ENCODE data around the gene RAB11A.
"Not testable (repeated sequence)": the region's sequence is repeated elsewhere in the genome, so short reads cannot be mapped to it uniquely, and the experiment has no call there.

RAB11A gene

DNA sequence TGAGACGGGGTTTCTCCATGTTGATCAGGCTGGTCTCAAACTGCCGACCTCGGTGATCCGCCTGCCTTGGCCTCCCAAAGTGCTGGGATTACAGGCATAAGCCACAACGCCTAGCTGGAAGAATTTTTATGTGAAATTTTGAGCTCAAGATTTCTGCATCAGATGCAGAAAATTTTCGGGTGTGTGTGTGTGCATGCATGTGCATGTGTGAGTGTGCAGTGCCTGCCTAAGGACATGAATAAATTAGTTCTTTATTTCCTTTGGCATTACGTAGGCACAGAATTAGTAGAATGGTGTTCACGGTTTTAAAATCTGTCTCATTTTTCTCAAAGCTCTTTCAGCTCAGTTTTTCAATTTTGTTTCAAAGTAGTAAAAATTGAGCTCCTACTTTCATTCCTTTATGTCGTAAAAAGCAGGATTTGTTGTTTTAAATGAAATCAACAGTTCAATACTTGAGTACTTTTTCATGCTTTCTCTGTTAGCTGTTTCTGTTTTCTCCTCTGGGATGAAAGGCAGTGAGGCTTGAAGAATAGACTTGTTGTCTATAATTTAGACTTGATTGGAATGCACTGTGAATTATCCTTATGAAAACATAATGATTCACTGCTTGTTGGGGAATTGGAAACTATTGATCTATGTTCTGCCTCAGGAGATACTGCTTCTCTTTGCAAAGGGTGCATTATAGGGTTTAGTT, 23.3 kb upstream of the RAB11A start:
- no peak for DNase-seq

DNA sequence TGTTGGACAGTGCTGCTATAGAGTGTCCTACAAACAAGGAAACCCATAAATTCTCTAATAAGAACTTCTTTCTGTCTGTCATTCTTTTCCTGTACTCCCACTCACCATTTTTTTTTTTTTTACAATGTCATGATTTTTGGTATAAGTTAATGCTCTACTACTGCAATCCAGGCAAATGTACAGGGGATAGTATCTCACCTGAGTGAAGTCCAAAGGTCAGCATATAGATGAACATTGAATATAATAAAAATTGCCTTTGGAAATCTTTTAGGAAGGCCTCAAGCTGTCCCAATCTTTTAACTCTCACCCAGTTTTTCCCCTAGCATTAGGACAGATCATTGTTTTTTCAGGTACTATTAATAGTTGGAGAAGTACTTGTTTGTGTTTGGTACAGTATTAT, 21.3 kb upstream of the RAB11A start:
- DNase-seq: peak; percentile 13

DNA sequence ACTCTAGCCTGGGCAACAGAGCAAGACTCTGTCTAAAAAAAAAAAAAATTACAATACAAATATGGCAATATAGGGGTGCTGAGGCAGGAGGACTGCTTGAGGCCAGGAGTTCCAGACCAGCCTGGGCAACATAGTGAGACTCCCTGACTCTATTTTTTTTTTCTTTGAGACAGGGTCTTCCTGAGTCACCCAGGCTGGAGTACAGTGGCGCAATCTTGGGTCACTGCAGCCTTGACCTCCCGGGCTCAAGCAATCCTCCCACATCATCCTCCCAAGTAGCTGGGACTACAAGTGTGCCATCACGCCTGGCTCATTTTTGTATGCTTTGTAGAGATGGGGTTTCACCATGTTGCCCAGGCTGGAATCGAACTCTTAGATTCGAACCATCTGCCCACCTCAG, 17.3 kb upstream of the RAB11A start:
- no peak for DNase-seq

DNA sequence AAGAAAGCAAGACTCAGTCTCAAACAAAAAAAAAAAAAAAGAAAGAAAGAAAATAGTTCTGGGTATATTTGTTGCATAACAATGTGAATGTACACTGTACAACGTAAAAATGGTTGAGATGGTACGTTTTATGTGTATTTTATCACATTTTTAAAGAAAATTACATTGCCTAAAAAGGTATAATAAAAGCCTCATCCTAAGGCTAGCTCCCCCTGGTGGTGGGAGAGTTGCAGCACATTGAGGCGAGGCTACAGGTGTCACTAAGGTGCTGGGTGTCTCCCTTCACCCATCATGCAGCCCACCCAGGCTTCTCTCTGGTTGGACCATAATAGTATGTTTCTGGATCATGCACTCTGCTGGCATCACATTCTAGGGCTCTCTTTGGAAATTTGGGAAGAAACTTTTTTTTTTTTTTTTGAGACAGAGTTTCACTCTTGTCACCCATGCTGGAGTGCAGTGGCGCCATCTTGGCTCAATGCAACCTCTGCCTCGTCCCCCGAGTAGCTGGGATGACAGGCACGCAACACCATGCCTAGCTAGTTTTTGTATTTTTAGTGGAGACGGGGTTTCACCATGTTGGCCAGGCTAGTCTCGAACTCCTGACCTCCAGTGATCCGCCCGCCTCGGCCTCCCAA, 12.4 kb upstream of the RAB11A start:
- DNase-seq: peak; percentile 80

DNA sequence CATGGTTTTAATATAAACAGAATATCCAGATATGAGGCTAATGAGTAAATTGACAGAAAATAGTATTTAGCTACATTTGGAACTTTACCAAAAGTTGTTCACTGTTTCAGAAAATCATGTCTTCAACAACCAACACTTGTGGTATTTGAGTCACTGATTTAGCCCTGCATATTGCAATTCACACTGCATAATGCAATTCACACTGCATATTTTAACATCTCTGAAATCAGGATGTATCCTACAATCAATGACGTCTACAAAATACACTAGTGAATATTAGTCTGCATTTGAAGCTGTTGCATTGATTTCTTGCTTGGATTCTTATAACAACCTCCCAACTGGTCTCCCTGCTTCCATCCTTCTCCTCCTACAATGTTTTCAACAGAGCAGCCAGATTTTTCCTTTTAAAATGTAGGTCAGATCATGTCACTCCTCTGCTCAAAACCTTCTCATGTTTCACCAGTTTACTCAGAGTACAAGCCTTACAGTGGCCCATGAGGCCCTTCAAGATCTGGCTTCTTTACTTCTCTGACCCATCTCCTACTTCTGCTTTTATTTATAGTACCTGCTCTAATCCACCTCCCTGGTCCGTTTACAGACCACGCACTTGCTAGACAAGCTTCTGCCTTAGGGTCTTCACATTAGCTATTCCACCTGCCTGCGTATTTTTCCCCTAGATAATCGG, 11.4 kb upstream of the RAB11A start:
- DNase-seq: peak; percentile 27

DNA sequence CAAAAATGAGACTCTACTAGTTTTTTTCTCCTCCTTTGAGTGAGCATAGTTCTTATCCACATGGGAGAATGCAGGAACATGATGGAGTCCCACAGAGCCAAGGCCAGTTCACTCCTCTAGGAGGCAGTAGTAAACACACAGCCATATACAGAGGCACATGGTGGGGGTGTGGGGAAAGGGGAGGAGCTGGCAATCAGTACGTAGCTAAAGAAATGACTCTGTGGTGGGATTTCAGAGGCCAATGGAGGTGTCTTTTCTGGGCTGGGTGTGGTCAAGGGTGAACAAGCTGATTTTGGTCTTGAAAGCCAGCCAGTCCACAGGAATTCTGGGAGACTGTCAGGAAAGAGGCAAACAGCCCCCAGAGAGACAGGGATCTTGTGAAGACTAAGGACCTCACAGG, 6.6 kb upstream of the RAB11A start:
- peak; percentile 61 for DNase-seq

DNA sequence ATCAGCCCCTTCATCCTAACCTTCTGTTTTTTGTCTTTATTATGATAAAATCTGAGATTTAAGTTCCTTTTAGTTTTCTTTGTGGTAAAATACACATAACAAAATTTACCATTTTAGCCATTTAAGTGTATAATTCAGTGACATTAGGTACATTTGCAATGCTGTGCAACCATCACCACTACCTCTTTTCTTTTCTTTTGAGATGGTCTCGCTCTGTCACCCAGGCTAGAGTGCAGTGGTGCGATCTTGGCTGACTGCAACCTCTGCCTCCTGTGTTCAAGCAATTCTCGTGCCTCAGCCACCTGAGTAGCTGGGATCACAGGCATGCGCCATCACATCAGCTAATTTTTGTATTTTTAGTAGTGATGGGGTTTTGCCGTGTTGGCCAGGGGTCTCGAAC, 6.2 kb upstream of the RAB11A start:
- DNase-seq: no peak

DNA sequence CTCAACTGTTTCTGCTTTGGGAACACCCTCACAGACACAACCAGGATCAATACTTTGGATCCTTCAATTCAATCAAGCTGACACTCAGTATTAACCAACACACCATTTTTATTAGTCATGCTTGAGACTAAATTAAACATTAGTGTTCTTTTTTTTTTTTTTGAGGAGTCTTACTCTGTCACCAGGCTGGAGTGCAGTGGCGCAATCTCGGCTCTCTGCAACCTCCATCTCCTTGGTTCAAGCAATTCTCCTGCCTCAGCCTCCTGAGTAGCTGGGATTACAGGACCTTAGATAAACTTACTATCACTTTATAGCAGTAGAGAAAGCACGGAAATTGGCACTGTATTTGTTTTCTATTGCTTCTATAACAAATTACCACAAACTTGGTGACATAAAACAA, 2.0 kb upstream of the RAB11A start:
- no peak for DNase-seq

DNA sequence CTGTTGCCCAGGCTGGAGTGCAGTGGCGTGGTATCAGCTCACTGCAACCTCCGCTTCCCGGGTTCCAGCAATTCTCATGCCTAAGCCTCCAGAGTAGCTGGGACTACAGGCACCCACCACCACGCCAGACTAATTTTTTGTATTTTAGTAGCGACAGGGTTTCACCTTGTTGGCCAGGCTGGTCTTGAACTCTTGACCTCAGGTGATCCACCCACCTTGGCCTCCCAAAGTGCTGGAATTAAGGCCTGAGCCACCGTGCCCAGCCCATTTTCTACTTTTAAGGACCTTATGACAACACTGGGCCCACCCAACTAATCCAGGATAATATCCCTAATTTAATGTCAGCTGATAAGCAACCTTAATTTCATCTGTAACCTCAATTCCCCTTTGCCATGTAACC, 1.4 kb upstream of the RAB11A start:
- DNase-seq: not testable (repeated sequence)

DNA sequence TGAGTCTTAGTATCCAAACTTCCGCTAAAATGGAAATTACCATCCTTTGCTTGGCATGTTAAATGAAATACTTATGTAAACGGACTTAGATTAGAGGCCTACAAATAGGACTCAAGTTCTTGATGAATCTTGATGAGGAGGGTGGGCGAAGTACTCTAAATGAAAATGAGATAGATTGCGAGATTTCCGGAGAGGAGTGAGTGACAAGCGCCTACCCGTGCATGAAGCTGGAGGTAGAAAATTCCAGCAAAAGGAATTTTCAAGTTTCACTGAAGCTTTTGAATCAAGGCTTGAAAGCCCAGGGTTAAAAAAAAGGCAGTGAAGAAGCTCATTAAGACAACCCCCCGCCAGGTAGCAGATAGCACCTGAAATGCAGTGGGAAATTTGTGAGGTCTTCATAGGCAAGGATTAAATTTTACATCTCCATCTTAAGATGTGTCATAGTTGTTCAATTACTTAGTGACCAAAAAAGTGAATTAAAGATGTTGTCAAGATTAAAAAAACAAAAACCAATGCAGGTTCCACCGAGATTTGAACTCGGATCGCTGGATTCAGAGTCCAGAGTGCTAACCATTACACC, 655 bp upstream of the RAB11A start:
- no peak for DNase-seq

DNA sequence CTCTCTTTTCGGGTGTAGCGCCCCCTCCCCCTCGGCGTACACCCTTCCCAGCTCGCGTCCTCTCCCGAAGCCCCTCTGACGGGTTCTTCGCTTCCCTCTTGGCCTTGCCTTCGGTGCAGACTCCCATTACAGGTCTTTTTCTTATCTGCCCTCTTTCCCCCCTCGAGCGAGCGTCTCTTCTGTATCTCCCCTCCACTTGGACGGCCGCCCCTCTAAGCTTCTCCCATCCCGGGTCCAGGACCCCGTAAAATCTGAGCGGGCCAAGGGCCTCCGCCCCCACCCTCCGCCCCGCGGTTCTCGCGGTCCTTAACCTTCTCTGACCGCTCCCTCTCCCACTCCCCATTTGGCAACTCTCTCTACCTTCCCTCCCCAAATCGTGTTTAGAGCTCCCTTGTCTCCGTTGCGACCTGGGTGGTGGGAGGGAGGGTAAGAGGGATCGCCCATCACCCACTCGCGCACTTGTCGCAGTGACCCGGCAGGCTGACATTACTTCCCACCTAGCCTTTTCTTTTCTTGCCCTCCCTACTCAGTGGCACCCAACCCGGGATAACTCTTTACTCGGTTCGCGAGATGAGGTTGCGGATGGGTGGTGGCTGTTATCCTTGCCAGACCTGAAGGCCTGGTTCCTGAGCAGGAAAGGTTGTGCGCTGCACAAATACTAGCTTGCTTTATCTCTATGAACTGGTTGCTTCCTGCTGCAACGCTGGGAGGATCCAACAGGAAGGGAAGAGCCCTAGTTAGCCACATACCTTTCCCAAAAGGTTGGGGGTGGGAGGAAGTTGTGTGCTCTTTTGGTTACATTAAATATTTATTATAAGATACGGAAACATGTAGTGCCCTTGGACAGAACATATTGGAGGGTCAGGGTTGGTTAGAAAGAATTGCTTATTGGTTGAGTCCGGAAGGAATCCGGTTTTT, 922 bp downstream of the RAB11A start:
- DNase-seq: peak; percentile 78

DNA sequence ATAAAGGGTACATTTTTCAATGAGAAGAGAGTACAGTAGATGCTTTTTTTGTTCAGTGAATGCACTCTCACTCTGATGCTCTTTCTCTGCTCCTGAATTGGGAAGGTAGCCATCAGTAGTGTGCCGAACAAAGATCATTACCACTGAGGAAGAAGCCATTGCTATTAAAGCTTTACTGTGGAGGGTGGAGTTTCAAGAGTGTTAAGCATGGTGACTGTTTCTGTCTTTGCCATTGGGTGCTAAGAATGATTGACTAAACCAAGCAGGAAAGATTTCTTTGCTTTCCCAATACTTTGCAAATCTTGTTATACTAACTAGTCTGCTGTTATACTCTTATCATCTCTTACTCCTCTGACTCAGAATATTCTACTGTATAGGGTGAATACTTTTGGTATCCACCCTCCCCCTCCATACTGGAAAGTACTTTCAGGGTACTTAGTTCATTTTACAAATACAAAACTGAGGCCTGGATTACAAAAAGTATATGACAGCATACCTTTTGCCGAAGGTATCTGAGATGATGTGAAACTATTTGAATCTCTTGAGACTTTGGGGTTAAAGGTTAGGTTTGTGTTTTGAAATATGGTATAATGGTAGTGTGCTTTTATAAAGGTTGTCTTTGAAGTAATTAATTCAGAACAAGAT, 1.7 kb downstream of the RAB11A start:
- peak; percentile 53 for DNase-seq

DNA sequence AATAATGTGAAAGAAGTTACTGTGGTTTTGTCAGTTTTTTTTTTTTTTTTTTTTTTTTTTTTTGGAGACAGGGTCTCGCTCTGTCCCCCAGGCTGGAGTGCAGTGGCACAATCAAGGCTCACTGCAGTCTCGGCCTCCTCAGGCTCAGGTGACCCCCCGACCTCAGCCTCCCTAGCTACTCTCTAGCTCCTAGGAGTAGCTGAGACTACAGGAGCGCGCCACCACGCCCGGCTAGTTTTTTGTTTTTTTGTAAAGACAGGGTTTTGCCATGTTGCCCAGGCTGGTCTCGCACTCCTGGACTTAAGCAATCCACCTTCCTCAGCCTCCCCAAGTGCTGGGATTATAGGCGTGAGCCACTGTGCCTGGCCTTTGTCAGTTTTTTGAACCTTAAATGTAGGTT, 2.6 kb downstream of the RAB11A start:
- DNase-seq: not testable (repeated sequence)

DNA sequence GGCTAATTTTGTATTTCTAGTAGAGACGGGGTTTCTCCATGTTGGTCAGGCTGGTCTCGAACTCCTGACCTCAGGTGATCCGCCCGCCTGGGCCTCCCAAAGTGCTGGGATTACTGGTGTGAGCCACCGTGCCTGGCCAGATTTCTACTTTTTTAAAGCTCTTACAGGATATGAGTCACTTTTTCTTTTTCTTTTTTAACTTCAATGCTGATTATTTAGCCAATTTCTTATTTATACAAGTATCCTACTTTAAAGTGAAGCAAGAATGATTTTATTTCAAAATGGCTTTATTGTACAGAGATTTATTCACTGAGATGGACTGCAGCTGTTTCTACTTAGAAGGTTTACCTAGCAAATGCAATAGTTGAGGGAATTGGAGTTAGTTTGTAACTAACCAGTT, 3.3 kb downstream of the RAB11A start:
- DNase-seq: not testable (repeated sequence)

DNA sequence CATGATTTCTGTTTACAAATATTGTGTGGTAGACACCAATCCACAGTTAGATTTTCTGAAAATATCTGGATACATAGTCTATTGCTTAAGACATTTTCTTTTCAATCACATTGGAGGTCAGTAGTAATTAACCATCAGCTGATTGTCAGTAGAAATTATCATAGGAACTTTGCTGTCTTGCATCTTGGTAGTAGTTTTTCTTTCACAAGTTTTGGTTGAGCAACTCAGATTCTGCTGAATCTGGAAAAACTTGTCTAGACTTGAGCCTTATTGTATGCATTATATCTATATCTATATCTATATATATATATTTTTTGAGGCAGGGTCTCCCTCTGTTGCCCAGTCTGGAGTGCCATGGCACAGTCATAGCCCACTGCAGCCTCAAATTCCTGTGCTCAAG, 4.0 kb downstream of the RAB11A start:
- DNase-seq: no peak

DNA sequence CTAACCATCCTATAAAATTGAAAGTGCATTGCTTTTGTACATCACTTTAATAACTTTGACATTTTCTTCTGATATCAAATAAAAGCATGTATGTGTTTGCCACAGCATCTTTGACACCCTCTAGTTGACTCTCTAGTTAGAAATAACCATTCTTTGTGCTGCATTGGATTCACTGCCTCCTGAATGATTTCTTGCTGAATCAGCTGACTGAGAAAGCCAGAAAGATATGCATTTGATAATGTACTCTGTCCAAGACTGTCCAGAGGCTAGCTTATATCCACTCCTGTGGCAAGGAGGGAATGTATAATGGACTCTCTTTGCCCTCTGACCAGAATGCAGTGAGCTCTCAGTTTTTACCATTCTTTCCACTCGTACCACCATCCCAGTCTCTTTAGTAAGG, 6.2 kb downstream of the RAB11A start:
- DNase-seq: no peak

DNA sequence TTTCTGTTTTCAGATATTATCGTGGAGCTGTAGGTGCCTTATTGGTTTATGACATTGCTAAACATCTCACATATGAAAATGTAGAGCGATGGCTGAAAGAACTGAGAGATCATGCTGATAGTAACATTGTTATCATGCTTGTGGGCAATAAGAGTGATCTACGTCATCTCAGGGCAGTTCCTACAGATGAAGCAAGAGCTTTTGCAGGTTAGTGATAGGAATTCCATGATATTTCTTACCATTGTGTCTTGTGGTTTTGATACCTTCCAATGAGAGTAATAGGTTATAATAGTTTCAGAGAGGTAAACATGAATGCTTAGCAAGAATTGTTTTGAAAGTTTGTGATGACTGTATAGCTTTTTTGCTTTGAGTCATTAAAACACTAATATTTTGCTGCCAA, 8.5 kb downstream of the RAB11A start:
- DNase-seq: no peak

DNA sequence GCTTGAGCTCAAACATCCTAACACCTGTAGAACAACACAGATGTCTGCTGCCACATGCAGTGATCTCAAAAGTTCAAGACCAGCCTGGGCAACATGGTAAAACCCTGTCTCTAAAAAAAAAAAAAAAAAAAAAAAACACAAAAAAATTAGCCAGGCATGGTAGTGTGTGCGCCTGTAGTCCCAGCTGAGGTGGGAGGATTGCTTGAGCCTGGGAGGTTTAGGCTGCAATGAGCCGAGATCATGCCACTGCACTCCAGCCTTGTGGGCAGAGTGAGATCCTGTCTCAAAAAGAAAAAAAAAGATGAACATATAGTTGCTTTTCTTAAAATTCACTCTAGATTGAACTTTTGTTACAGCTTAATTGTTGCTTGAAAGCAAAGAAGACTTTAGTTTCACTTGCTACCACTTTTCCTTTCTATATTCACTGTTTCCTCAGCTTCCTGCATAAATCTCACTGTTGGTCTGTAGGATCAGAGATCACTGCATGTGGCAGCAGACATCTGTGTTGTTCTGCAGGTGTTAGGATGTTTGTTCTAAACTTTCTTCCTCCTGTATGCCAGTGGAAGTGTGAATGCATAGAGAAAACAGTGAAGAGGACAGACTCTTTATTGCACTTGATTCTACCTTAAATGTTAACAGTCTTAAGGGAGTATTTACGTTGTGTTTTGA, 12.6 kb downstream of the RAB11A start:
- no peak for DNase-seq

DNA sequence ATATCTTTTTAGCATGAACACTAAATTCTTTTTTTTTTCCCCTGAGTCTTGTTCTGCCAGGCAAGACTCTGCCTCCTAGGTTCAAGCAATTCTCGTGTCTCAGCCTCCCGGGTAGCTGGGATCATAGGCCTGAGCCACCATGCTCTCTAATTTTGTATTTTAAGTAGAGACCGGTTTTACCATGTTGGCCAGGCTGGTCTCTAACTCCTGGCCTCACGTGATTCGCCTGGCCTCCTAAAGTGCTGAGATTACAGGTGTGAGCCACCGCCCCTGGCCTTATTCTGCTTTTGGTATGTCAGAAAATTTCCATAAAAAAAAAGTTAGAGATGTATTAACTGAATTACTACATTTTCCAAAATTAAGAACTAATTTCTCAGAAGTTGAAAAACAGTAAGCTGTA, 14.3 kb downstream of the RAB11A start:
- DNase-seq: no peak

DNA sequence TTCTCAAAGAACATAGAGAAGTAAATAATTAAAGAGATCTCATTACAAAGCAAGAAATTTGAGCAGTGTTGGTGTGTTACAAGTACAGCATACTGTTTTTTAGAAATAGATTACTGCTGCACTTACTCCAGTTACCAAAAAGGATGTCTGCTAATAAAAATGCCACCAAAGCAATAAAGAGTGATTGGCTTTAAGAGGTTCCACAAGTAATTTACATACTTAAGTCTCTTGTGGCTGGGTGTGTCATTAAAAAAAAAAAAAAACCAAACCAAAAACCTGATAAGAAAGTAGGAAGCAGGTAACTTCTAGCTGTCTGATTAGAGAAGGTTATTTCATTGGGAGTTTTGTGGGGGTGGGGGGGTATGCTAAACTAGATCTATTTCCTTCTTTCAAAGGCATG, 15.2 kb downstream of the RAB11A start:
- DNase-seq: no peak

DNA sequence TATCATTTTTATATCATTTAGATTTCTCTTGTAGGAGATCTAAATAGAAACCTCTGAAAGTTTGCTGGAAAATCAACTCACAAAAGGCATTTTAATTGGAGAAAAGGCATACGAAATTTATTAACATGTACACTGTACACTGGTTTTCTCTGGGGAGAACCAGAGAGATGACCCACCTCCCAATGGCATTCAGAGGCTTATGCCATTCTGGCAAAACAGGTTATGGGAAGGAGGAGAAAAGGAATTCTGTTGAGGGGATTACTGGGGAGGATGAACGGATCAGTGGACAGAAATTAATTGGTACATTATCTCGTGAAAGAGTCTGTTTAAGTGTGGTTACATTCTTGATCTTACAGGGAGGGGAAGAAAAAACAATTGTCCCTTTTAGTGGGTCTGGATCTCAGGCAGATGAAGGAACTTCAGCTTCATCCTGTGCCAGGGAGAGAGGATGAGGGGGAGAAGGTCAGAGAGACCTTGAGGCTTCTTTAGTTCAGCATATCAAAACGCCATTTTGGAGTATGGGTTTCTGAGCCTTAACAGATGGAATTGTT, 16.5 kb downstream of the RAB11A start:
- DNase-seq: no peak

DNA sequence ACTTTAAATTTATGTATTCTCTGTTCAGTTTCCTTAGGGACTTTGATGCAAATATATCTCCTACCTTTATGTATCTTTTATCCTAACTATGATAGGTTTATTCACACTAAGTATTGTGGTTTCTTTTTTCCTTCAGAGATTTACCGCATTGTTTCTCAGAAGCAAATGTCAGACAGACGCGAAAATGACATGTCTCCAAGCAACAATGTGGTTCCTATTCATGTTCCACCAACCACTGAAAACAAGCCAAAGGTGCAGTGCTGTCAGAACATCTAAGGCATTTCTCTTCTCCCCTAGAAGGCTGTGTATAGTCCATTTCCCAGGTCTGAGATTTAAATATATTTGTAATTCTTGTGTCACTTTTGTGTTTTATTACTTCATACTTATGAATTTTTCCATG, 18.3 kb downstream of the RAB11A start:
- DNase-seq: no peak
